ENCODE measurements around the gene GSTO1. TPM values are rescaled to one million over a fixed set of nuclear protein-coding genes. Genes with fewer than 3 reads are reported as not detected.

GSTO1 gene
- total and polyA plus RNA-seq, 2 of the 13 experiments (the other 11 are each of a cell fraction or from before 2014, with no cell fraction given), result 228 to 300 TPM

- TF ChIP-seq, protein P1, sequence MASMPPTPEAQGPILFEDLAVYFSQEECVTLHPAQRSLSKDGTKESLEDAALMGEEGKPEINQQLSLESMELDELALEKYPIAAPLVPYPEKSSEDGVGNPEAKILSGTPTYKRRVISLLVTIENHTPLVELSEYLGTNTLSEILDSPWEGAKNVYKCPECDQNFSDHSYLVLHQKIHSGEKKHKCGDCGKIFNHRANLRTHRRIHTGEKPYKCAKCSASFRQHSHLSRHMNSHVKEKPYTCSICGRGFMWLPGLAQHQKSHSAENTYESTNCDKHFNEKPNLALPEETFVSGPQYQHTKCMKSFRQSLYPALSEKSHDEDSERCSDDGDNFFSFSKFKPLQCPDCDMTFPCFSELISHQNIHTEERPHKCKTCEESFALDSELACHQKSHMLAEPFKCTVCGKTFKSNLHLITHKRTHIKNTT (CRISPR knock-in tag; IDR thresholded peaks at IDR 0.05), result no peak
Observed at GRCh38 chr10:104235801-104236200, 18.9 kb upstream of the GSTO1 start (continued).

- CTCF ChIA-PET (ENCODE audit: low intra/inter-chr PET ratio, low total read pairs), result no interaction called here
- peaks cover 19% of the 10 kb centered on the region for H3K4me1 ChIP-seq (ENCODE audit: insufficient read depth, low read length)
- no peaks in the 10 kb centered on the region for H3K79me2 ChIP-seq (ENCODE audit: insufficient read depth, low read length)
- intact Hi-C loops (cut with micrococcal nuclease; ENCODE audit: unreplicated experiment), result no loop called here
- H3K27ac ChIP-seq (ENCODE audit: extremely low read length, insufficient read depth, low read length), result no peak overlapping the region
- no peaks in the 10 kb centered on the region for H4K20me1 ChIP-seq (ENCODE audit: insufficient read depth, low read length)
- BruUV-seq (replicated peaks), result no TSS peak
- no peaks in the 10 kb centered on the region for H3K36me3 ChIP-seq (replicated peaks in 1 of 2; ENCODE audit: control insufficient read depth in 1 of 2, insufficient read depth in 2 of 2, low read length in 2 of 2)
- DNase-seq (ENCODE audit: low spot score) (no peak), ATAC-seq (no peak), FAIRE-seq (no peak)
- no peak overlapping the region for H3K9ac ChIP-seq (ENCODE audit: insufficient read depth, low read depth, low read length)
- no peak overlapping the region for H3K4me2 ChIP-seq (ENCODE audit: low read depth, low read length)
- TF ChIP-seq, protein P2, sequence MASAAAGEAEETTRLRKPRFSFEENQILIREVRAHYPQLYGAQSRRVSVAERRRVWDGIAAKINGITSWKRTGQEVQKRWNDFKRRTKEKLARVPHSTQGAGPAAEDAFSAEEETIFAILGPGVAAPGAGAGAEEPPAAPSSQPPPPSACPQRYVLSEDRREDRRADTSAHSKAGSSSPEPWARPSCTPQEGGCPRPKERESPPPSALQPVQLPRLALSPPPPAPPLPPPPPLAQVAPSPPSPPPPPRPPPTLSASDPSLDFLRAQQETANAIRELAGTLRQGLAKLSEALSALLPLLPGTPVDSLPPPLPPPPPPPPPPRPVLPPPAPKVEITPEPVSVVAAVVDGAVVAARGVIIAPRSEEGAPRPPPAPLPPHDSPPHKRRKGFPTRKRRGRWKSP (CRISPR knock-in tag; IDR thresholded peaks at IDR 0.05), result no peak
- TF ChIP-seq ZNF720 (CRISPR knock-in tag; IDR thresholded peaks at IDR 0.05) (no peak), MYC (CRISPR knock-in tag; IDR thresholded peaks at IDR 0.05; ENCODE audit: borderline replicate concordance) (no peak), ZMAT3 (CRISPR knock-in tag; conservative IDR thresholded peaks at IDR 0.05) (no peak), SMC3 (IDR thresholded peaks at IDR 0.05; ENCODE audit: low read length) (no peak), RNF2 (conservative IDR thresholded peaks at IDR 0.05; ENCODE audit: low read depth) (no peak), FLYWCH1 (CRISPR knock-in tag; IDR thresholded peaks at IDR 0.05) (no peak), CENPX (CRISPR knock-in tag; IDR thresholded peaks at IDR 0.05) (no peak), ZNF605 (CRISPR knock-in tag; IDR thresholded peaks at IDR 0.05) (no peak), ZNF44 (CRISPR knock-in tag; IDR thresholded peaks at IDR 0.05) (no peak), ZNF572 (CRISPR knock-in tag; IDR thresholded peaks at IDR 0.05) (no peak), ZNF598 (CRISPR knock-in tag; IDR thresholded peaks at IDR 0.05; ENCODE audit: borderline replicate concordance) (no peak), POGZ (CRISPR knock-in tag; IDR thresholded peaks at IDR 0.05) (no peak), ZNF570 (CRISPR knock-in tag; IDR thresholded peaks at IDR 0.05; ENCODE audit: borderline replicate concordance) (no peak)
- TF ChIP-seq, protein P3, sequence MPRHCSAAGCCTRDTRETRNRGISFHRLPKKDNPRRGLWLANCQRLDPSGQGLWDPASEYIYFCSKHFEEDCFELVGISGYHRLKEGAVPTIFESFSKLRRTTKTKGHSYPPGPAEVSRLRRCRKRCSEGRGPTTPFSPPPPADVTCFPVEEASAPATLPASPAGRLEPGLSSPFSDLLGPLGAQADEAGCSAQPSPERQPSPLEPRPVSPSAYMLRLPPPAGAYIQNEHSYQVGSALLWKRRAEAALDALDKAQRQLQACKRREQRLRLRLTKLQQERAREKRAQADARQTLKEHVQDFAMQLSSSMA (CRISPR knock-in tag; IDR thresholded peaks at IDR 0.05), result no peak
- H3K9me3 ChIP-seq (ENCODE audit: low read length), result peaks cover 3% of the 10 kb centered on the region
- POLR2A ChIA-PET, result no interaction called here
- in situ Hi-C loops (cut with HindIII; ENCODE audit: extremely low pct_ligation_motif_present, low pct_unique_long_range_greater_than_20kb), result no loop called here
- H3K4me3 ChIP-seq (replicated peaks in 1 of 3; ENCODE audit: insufficient read depth in 1 of 3, low read depth in 2 of 3, low read length in 3 of 3), result no peak overlapping the region
- no peak overlapping the region for H2AFZ ChIP-seq (ENCODE audit: low read length)
- 48% methylated on average over 2 of the region's 2 CpGs for WGBS (ENCODE audit: low lambda C conversion rate)
- H3K27me3 ChIP-seq (ENCODE audit: control insufficient read depth in 1 of 2, insufficient read depth in 2 of 2, low read length in 2 of 2), result no peaks in the 10 kb centered on the region; a peak in 1 of 5 replicates
Observed at GRCh38 chr10:104240078-104240477, 14.6 kb upstream of the GSTO1 start.

Measured in HepG2 (cell line).